ENCODE results near the gene TMEM161B.
A peak's percentile ranks its signal among the peaks of the same experiment; 100 is the strongest.
"Not testable (repeated sequence)": the region's sequence is repeated elsewhere in the genome, so short reads cannot be mapped to it uniquely, and the experiment has no call there.

Gene TMEM161B

DNA sequence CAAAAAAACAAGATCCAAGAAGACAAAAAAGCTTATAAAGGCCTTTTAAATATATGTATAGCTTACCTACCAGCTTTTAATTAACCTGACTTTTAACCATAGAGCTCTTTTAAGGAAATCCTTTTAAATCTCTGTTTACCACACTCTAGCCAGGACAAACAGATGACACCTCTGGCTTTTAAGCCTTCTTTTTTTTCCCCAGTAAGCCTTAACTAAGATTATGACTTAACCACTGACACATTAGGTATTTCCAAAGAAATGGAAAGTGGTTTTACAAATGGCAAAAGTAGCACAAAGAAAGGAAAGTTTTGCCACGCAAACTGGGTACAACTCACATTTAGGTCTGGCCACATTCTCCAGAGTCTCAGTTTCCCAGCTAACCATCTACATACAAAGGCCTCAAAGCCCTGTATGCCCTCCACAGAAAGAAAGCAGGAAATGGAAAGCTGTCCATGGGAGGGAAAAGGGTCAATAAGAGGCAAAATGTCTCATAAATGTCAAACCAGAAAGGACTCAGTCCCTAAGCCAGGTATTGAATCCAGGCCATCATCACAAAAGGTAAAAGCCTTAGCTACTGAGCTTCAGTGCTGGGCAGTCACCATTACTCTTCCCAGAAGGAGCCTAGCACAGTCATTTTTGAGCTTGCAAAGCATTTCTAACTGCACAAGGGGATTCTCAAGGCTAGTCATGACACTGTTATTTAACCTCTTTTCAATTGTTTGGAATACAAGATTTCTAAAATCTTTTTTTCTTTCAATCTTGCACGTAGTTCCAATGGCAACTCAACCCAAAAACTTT is 19.7 kb downstream of the TMEM161B start:
- no peak for DNase-seq (ENCODE audit: low spot score)

DNA sequence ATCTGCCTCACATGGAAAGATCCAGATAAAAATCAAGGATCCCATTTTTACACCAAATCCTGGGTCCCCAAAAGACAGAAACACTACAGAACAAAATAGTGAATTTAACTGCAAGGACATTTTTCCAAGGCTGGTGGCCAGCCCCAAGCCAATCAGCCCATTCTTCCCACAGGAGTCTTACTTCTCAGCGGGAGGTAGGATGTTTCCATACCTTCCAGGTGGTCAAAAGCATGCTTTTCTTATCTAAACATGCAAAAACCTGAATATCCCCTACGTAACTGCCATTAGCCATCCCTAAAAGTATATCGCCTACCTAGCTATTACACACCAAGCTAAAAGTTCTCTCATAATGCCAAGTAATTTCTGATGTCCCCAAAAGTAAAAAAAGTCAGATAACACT is 20.6 kb downstream of the TMEM161B start:
- DNase-seq (ENCODE audit: low spot score): no peak

DNA sequence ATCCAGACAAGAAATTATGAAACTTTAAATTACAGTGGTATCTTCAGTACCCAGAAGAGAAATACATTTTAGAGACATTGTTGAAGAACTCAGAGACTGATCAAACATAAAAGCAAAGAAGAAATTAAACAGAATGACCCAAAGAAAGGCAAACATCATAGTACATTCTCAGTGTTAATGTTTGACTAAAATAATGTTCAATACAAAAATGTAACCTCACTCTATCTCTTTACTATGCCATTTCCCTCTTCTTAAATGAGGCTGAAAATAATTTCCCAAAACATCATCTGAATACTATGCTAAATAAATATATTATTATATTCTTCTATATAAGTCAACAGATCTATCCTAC is 22.8 kb downstream of the TMEM161B start:
- no peak for DNase-seq (ENCODE audit: low spot score)

DNA sequence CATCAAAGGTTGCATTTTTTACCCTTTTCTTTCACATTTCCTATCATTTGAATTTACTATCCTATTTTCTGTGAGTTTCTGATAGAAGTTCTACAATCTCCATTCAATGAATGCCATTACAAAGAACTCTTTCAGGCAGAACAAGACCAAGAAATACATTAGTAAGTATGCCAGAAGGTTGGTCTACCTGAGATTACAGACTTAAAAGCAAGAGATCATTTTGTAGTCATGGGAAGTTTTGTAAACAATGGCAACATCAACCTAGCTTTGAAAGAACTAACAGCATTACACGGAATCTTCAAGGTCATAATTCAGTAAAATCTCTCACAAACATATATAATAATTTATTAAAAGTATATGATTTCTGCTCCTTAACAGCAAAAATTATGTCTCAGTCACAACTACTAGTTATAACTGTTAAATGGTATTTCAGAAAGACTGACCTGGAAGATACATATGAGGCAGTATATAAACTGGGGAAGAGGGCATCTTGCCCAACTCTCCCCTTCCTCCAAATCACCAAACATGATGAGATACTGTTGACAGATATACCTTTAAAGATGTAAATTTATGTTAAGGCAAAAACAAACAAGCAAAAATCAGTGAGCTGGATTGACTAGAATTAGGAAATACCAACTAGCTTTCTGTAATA is 23.3 kb downstream of the TMEM161B start:
- DNase-seq (ENCODE audit: low spot score): no peak

DNA sequence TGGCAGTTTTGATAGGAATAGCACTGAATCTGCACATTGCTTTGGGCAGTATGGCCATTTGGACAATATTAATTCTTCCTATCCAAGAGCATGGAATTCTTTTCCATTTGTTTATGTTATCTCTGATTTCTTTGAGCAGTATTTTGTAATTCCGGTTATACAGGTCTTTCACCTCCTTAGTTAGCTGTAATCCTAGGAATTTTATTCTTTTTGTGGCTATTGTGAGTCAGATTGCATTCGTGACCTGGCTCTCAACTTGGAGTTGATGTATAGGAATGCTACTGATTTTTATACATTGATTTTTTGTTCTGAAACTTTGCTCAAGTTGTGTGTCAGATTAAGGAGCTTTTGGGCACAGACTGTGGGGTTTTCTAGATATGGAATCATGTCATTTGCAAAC is 24.0 kb downstream of the TMEM161B start:
- DNase-seq (ENCODE audit: low spot score): no peak

DNA sequence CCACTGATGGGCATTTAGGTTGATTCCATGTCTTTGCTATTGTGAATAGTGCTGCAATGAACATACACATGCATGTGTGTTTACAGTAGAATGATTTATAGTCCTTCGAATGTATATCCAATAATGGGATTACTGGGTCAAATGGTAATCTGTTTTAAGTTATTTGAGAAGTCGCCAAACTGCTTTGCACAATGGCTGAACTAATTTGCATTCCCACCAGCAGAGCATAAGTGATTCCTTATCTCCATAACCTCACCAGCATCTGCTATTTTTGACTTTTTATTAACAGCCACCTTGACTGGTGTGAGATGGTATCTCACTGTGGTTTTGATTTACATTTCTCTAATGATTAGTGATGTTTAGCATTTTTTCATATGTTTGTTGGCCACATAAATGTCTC is 25.2 kb downstream of the TMEM161B start:
- not testable (repeated sequence) for DNase-seq (ENCODE audit: low spot score)

DNA sequence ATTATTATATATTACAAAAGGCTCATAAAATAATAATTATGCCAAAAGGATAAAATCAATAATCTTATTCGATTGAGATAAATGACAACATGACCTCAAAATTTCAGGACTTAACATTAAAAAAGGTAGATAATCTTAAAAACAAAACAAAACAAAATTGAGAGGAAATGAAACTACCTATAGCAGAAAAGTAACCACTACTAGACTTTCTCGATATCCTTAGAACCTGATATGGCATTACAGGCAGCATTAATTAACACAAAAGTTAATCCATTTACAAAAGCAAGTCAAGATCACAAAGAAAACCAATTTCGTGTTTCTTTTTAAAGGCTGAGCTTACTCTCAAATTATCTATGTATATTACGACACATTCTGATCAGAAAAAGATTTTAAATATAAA is 29.9 kb downstream of the TMEM161B start:
- DNase-seq (ENCODE audit: low spot score): no peak

DNA sequence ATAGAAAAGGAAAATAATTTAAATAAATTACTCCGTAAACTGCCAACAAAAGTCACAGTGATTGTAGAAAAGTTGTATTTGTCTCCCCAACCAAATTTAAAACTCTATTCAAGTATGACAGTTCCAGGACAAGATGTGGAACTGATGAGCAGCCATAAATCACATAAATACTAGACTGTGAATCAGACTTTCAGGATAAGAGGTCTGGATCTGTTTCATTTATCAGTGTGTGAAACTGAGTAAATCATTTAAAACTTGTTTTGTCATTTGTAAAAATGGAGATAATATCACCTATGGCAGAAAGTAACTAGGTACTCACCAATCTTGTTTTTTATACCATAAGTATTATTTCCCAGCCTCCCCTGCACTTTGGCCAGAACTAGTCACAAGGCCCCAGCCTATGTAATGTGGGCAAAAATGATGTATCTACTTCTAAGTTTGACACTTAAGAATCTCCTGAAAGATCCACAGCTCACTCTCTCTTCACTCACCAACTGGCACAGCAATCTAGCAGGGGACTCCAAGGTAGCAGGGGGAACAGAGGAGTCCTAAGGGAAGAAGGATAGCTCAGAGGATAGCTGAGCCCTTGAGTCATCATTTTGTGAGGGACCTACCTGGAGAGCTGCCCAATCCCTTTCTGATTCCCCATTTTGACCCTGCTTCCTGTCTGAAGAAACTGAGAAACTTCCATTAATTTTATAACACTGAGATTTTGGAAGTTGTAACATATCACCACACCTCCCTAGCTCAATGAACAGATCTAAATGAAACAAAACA is 31.6 kb downstream of the TMEM161B start:
- no peak for DNase-seq (ENCODE audit: low spot score)

DNA sequence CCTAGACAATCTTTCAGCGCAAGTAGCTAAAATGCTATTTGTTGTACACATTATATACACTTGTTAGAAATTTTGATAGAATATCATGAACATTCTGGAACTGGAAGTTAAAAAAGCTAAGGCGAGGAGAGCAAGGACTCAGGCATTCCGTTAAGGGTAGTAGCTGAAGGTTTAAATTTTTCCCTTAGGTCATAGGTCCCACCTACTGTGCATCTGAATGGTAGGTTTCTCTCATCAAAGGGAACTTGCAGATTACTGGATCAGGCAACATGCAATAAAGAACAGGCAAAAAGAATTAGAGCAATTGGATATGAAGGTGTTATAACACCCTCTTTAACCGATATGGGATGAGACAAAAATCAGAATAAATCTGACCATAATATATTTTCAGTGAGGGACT is 32.8 kb downstream of the TMEM161B start:
- DNase-seq (ENCODE audit: low spot score): no peak

DNA sequence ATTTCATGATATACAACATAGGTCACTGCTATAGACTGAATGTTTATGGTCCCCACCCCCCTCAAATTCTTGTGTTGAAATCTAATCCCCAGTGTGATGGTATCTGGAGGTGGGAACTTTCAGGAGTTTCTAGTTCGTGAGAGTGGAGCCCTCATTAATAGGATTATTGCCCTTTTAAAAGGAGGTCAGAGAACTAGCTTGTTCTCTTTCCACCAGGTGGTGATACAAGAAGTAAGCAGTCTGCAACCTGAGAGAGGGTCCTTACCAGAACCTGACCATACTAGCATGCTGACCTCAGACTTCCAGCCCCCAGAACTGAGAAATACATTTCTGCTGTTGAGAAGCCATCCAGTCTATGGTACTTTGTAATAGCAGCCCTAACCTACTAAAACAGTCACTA is 33.3 kb downstream of the TMEM161B start:
- no peak for DNase-seq (ENCODE audit: low spot score)

DNA sequence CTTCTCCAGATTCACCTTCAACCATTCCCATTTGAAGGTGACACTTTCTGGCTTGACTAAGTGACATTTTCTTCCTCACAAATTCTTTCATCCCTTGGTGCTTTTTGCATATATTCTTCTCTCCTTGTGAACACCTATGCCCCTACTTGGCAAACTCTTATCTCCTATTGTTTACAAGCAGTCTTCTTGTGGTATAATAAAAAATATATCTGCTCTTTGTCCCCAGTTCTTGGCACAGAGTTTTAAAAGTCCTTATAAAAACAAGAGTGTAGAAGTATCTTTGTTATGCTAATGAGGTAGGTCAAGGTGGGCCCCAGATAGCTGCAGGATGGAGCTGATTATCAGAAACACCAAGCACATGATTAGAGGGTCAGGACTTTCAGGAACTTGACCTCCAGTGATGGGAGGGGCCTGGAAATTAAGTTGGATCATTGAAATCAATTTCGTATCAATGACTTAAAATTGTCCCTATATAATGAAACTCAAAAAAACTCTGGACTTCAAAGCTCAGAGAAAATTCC is 38.0 kb downstream of the TMEM161B start:
- DNase-seq (ENCODE audit: low spot score): no peak

DNA sequence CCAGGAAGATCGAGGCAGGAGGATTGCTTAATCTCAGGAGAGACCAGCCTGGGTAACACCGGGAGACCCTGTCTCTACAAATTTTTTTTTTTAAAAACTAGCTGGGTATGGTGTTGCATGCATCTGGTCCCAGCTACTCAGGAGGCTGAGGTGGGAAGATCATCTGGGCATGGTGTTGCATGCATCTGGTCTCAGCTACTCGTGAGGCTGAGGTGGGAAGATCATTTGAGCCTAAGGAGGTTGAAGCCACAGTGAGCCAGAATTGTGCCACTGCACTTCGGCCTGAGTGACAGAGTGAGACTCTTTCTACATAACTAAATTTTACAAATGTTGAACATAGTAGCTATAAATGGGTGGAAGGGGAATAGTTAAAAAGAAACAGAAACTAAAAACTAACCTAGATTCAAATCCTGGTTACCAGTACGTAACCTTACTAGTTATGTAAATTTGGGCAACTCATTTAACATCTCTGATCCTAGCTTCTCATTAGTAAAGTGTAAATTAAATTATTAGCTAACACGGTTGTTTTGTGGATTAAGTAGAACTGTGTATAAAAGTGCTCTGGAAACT is 41.7 kb downstream of the TMEM161B start:
- no peak for DNase-seq (ENCODE audit: low spot score)

DNA sequence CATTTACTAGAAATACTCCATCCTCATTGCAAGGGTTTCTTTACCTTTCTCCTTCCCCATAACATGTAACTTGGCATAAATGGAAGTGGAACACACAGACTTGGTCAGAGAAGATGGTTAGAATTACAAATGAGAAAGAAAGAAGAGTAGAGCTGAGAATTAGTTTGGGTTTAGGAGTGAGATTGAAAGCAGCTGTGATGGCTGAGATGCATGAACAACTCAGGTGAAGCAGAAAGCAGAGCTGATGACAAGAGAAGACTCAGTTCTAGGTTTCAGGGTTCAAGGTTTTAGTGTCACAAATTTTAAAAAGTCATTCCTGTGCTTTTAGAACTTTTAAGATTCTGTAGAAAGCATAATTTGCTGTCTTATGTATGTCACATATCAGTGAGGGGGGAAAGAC is 54.0 kb downstream of the TMEM161B start:
- no peak for DNase-seq (ENCODE audit: low spot score)

DNA sequence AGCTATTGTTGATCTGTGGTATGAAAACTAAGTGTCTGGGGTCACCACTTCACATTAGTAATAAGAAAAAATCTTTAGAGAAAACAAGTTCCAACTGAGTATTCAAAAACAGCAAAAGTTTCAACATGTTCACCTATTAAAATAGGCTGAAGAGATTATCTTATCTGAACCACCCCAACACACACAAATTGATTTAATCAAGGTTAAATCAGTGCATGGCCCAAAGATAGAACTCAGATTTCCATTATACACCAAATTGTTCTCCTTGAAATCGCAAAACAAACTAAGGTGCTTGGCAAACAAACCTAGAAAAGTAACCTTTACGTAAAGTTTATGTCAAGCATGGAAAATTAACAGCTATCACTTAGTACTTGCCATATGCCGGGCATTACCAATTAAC is 61.1 kb downstream of the TMEM161B start:
- no peak for DNase-seq (ENCODE audit: low spot score)

DNA sequence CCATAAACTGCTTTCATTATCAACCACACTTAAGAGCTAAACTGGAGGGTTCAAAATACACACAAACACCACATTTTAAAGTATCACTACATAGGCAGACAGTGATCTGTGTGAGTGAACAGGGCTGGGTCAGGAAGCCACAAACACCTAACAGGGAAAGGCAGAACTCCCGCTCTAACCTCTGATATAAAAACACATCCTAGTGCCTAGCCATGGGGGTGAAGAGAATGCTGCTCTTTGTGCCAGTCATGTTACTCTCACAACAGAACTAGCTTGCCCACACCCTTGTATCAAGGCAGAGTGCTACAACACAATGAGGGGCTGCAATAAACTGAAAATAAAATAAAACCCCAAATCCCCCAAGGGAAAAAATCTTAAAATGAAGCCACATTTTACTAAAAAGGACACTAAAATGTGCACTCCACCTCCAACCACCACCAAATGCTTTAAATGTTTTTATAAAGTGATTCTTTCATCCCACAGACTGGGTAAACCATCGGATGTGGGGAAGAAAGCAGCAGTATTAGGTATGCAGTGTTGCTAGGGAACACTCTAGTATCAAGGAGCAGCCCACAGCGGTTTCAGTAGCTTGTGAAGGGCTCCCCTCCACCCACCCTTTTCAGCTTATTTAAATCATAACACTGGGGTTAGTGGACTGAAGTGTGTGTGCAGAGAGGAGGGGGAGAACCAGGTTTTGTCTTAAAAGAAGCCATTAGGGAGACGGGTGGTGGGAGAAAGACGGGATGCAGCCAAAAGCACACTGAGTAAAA is 64.5 kb downstream of the TMEM161B start:
- DNase-seq (ENCODE audit: low spot score): no peak

DNA sequence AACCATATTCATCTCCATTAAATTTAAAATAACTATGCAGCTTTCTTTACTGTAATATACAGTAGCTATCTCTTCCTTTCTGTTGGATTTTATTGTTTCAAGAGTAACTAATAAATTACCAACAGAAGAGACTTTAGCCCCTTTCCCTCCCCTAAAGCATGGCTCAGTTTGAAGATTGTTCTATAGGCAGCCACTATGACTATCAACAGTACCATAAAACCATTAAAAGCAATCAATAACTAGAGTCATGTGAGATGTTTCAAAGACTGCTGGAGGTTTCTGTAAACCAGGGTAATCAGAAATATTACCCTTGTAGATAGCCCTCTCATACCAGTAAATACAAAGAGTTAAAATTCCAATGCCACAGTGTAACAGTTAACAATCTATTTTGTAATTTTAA is 73.0 kb downstream of the TMEM161B start:
- DNase-seq (ENCODE audit: low spot score): no peak

DNA sequence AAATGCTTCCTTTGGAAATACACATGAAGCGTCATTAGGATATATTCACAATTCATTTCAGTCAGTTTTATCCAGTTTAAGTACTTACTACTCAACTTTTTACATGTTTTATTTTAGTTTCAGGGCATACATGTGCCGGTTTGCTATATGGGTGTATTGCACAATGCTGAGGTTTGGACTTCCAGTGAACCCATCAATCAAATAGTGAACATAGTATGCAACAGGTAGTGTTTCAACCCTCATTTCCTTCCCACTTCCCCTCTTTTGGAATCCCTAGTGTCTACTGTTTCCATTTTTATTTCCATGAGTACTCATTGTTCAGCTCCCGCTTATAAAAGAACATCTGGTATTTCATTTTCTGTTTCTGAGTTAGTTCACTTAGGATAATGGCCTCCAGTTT is 74.7 kb downstream of the TMEM161B start:
- DNase-seq (ENCODE audit: low spot score): no peak

DNA sequence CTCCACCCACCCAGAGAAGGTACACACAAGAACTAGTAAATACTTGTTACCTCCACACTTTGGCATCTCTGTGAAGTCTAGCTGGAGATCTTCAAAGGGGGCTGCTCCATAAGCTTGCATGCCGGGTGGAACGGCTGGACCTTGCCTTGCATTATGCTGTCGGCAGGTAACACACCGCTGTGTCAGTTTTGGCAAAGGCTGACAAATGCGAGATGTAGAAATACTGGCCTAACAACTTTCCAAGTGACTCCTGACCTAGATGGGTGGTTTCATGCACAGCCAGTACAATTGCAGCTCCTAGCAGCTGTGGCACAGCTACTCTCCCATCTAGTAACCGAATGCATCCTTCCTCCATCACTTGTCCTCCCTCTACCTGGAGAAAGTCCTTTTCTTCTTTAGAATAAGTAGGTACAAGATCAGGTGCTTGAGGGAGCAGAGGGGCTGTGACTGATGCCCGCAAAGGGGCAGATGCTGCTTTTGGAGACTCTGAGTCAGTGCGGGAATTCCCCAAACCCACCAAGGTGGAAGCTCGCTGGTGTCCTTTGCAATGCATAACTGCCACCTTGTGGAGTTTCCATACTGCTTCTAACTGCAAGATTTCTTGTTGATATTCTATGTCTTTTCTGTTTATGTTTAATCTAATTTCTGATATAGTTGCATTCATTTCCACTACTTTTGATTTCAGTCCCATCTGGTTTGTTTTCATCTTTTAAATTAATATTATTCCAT is 78.4 kb downstream of the TMEM161B start:
- peak; percentile 59 for DNase-seq (ENCODE audit: low spot score)

DNA sequence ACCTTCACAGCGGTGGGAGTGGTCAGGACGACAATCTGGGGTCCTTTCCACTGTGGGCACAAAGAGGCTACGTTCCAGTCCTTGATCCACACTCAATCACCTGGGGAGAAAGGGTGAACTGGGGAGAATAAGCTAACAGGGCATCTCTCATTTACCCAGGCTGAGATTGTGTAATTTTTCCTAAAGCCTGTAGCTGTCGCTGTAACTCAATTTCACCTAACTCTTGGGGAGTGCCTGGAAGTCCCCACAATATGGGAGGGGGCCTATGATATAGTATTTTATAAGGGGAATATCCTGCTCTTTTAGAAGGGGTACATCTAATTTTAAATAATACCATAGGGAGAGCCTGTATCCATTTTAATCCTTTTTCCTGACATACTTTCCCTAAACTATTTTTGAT is 79.2 kb downstream of the TMEM161B start:
- DNase-seq (ENCODE audit: low spot score): not testable (repeated sequence)

DNA sequence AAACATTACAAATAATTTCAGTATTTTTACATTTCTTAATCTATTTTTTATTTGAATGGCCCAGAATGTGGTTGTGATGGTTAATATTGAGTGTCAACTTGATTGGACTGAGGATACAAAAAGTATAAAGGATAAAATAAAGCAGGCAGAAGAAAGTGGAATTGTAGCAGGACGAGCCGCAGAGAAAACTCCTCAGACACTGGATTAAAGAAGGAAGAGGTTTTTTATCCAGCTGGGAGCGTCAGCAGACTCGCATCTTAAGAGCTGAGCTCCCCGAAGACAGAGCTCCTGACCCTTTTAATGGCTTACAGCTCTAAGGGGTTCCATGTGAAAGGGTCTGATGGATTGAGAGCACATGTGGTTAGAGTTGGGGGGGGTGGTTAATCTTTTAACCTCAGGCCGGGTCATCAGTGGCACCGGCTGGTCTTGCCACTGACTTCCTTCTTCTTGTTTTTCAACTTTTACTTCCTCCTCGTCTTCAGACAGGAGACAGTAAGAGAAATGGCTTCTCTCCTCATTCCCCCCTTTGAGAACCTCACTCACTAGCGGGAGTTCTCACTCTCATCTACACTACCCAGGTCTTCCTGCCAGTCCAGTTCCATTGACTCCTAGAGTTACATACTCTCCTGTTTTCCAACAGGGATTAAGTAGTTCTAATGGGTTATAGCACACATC is 80.0 kb downstream of the TMEM161B start:
- DNase-seq (ENCODE audit: low spot score): no peak

DNA sequence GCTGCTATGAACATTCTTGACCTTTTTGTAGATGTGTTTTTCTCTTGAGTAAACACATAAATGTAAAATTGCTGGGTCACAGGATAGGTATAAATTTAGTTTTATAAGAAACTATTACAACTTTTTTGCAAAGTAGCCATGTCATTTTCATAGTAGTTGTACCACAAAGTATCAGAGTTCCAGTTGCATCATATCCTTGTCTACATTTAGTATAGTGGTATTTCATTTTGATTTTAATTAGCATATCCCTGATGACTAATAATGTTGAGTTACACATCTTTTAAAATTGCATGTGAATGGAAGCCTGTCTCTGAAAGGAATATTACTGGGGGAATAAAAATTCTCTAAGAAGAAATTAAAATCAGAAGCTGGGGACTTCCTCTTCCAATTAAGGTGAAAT is 85.4 kb downstream of the TMEM161B start:
- no peak for DNase-seq (ENCODE audit: low spot score)
